Limb (tissue), 2 donors: Measurements from ENCODE around the gene SPOCK1.

Experiments
- DNase-seq, 2 donors: peaks; one replicate each; pipeline ENCODE4 v3.0.0-alpha.2; 2016; ENCODE audit errors: extremely low spot score in 2 of 2

The SPOCK1 gene

GRCh38 chr5:137365126-137365865 lies 133.8 kb downstream of the SPOCK1 start:
- DNase-seq = no peak

- DNase-seq = no peak
Observed at GRCh38 chr5:137361280-137361679, 137.8 kb downstream of the SPOCK1 start.

DNA sequence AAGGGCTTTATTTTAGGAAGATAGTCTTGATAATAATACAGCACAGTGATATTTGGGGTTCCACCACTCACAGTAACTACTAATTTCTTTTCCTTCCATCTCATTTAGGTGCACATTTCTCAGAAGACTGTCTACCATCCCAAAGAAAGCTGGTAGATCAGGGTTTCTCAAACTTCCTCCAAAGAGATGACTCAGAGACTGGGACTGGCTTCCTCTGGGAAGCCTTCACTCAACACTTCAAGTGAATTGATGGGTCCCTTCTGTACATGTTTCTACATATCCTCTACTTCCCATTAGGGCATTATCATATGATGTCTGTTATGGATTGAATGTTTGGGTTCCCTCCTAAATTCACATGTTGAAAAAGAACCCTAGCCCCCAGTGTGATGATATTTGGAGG lies 138.5 kb downstream of the SPOCK1 start:
- no peak for DNase-seq

GRCh38 chr5:137359941-137360340 lies 139.2 kb downstream of the SPOCK1 start:
- no peak for DNase-seq

DNA sequence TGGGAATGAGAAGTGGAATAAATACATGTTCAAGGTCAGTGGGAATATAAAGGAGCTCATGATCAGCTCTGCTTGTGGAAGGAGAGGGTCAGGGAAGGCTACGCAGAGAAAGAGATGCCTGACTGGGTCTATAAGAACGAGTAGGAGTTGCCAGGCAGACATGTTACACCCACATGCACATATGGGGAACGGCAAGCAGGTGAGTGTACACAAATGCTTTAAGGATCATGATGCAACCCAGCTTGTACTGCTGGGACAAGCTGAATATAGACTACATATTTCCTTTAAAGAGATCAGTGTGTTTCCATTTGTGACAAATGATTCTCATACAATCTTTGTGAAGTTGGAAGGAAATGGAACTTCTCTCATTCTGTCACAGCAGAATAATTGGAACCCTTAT lies 141.7 kb downstream of the SPOCK1 start:
- no peak for DNase-seq

- no peak for DNase-seq
Observed at GRCh38 chr5:137356127-137356526, 143.0 kb downstream of the SPOCK1 start.

DNA sequence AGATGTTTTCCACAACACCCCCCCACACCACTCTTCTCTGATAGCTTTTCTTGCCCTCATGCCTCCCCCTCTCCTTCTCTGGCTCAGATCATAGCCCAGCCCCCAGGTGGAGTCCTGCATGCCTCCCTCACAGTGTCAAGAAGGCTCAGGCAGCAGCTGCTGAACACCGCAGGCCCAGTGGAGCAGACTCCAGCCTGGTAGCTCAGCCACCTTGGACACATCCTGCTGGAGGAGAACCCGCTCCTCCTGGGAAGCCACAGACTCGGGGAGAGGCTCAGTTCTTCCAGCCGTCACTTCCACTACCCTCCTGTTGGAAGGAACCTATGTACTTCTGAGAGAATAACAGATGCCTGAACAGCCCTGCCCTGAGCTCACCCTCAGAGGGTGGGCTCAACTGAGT lies 143.4 kb downstream of the SPOCK1 start:
- DNase-seq = no peak

DNA sequence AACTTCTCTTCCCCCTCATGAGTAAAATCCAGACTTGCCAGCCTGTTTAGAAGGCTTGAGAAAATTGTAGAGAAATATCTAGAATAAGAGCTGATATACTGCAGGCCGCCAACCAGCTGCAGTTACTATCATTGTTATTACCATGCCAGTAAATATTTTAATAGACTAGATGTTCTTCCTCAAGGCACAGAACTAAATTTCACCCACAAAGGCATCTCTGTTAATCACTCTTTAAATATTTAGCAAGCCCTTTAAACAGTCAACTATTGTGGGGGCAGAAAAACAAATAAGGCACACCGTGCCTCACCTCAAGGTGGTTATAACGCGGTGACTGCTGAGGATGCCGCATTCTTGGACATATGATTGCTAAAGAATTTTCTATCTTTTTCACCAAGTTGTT lies 147.0 kb downstream of the SPOCK1 start:
- DNase-seq = no peak

GRCh38 chr5:137350791-137351190 lies 148.3 kb downstream of the SPOCK1 start:
- no peak for DNase-seq

DNA sequence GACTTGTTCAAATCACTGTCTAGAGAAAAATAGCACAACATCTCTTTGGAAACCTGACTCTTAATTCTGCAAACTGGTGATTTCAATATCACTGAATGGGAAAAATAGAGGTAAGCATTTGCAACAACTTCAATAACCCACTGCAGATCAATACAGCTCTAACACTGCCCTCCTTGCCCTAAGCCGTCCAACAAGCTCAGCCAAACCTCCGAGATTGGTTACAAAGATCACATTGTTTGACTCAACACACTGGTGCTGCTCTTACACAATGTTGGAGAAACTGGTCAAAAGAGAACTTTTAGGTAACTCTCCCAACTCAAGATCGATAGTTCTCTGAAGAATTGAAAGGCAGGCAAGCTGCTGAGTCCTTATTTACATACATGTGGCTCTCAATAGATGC lies 150.4 kb downstream of the SPOCK1 start:
- DNase-seq = no peak

GRCh38 chr5:137347865-137348264 lies 151.3 kb downstream of the SPOCK1 start:
- DNase-seq = no peak

DNA sequence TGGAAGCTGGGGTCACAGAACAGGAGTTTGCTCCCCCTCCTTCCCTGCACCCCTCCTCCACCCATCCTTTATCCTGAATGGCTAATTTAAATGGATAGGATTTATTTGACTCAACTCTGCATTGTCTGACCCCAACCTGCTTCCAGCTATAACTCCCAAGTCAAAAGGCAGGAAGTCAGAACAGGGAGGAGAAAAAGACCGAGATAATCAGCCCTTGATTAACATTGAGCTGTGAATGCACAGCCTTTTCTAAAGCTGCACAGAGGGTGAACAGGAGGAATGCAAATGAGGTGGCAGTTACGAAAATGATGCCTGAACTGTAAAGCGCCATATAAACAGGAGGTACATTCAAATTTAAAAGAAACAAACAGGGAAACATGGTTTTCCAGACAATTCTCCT lies 152.8 kb downstream of the SPOCK1 start:
- no peak for DNase-seq

DNA sequence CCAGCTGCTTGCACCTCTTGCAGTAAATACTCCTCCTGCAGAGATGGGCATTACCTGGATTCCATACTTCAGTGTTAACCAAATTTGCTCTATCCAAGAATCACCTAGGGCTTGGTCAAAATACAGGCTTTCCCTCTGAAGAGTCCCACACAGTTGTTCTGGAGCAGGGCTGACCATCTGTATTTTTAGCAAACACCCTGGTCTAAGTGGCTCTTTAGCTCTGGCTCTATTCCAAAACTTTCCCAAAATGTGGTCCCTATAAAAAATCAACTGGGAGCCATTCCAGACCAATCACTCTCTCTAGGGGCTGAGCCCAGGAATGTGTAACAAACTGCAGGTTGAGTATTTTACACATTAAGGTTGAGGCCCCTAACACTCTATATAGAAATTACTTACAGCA lies 153.7 kb downstream of the SPOCK1 start:
- no peak for DNase-seq

- DNase-seq = no peak
Observed at GRCh38 chr5:137344723-137345322, 154.3 kb downstream of the SPOCK1 start.

- no peak for DNase-seq
Observed at GRCh38 chr5:137344021-137344420, 155.1 kb downstream of the SPOCK1 start.

- no peak for DNase-seq
Observed at GRCh38 chr5:137342764-137343163, 156.4 kb downstream of the SPOCK1 start.

DNA sequence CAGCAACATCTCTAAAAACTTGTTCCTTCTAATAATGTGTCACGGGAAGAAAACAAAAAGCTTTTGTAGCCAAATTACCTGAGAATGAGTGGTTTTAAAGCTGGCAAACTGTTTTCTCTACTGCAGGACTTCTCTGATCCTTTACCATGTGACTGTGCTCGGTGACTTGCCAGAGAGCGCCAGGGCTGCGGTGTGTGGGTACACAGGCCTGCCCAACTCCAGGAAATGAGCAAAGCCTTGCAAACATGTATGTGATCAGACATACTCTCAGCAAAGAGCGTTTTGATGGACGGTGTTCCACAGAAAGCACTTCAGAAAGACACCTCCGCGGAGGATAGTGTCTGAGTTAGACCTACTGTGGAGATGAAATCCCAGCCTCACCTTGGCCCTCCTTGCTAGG lies 157.3 kb downstream of the SPOCK1 start:
- DNase-seq = no peak

GRCh38 chr5:137340881-137341280 lies 158.2 kb downstream of the SPOCK1 start:
- no peak for DNase-seq

DNA sequence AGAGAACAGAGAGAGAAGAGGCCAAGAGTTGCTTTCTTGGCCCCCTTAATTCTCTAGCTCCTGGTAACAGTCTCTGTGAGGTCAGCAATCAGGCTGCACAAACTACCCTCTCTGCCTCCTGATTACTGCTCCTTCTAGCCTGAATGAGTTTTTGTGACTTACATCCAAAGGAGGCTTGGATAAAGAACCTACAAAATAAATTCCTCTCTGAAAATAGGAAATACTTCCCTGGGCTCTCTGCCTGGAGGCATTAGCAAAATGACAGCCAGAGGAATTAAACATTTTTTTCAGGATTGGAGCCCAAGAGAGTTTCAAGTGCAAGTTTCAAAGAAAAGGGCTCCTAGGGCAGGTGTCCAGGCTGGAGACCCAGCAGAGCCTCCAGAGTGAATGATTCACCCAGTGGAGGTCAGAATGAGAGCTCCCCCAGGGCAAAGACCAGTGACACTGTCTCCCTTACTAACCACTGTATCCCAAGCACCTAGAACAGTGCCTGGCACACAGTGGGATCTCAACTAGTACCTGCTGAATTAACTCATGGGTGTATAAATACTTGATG lies 162.5 kb downstream of the SPOCK1 start:
- DNase-seq = no peak

- no peak for DNase-seq
Observed at GRCh38 chr5:137336161-137336560, 163.0 kb downstream of the SPOCK1 start.

DNA sequence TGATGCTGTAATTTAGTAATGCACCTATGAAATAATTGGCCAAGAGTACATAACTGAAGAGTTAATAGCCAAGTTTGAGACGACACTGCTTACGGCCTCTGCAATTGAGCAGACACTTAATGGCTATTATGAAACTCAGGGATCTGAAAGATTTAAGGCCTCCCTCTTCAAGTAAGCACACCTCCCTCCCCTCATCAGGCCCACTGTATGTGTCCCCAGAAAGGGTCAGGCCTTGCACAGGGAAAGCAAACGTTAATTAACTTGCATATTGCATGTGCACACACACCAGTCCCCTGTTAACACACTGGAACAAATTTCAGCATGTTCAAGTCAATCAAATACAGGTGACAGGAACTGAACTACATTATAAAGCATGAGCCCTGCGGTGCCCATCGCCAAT lies 163.6 kb downstream of the SPOCK1 start:
- DNase-seq = no peak

- DNase-seq = no peak
Observed at GRCh38 chr5:137333928-137334327, 165.2 kb downstream of the SPOCK1 start.

GRCh38 chr5:137333475-137333874 lies 165.7 kb downstream of the SPOCK1 start:
- DNase-seq = no peak
